ENCODE measurements around the gene TMEM217. TPM values are rescaled to one million over a fixed set of nuclear protein-coding genes. Genes with fewer than 3 reads are reported as not detected.
A peak's percentile ranks its signal among the peaks of the same experiment; 100 is the strongest.

TMEM217 gene
- total RNA-seq, 1 experiment from 2014 or later: 2.4 TPM

DNA sequence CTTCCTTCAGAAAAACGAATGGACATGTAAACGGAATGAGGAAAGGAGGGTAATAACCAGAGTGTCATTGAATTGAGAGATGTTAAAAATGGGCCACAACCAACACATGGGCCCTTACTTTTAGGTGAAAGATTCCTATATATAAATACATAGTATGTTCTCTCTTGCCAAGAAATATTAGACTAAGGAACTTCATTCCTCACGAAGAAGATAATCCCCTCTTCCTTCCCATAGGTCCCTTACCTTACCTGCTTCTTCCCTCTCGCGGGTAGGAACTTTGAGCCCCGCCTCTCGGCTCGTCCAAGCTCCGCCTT lies 667 bp downstream of the TMEM217 start:
- ATAC-seq (peak; percentile 2; the same call in 1 of the 2 replicates), DNase-seq (no peak)
- Histone ChIP-seq H3K4me3 (ENCODE audit: low read length) (peak overlapping the region; percentile 98), H2AFZ (ENCODE audit: low read length) (peak overlapping the region; percentile 87), H3K36me3 (ENCODE audit: low read depth, low read length) (no peaks in the 10 kb centered on the region), H3K27me3 (ENCODE audit: low read length) (no peaks in the 10 kb centered on the region), H4K20me1 (ENCODE audit: low read length) (no peaks in the 10 kb centered on the region), H3F3A (ENCODE audit: low read length, unreplicated experiment) (no peaks in the 10 kb centered on the region), H3K27ac (ENCODE audit: low read length) (no peak overlapping the region), H3K79me2 (ENCODE audit: low read length) (peaks cover 44% of the 10 kb centered on the region), H3K9me2 (replicated peaks; ENCODE audit: low read length) (no peaks in the 10 kb centered on the region), H3K4me2 (ENCODE audit: low read length) (peak overlapping the region; percentile 100), H3K9ac (ENCODE audit: low read length) (peak overlapping the region; percentile 95; the same call in 1 of the 2 replicates), H3K9me3 (ENCODE audit: low read length) (no peaks in the 10 kb centered on the region), H3K4me1 (ENCODE audit: insufficient read depth, low read length) (peaks cover 25% of the 10 kb centered on the region)
- BruUV-seq (replicated peaks): no TSS peak
- intact Hi-C loops (cut with micrococcal nuclease): no loop called here
- CTCF ChIA-PET: no interaction called here
- TF ChIP-seq, protein P1, sequence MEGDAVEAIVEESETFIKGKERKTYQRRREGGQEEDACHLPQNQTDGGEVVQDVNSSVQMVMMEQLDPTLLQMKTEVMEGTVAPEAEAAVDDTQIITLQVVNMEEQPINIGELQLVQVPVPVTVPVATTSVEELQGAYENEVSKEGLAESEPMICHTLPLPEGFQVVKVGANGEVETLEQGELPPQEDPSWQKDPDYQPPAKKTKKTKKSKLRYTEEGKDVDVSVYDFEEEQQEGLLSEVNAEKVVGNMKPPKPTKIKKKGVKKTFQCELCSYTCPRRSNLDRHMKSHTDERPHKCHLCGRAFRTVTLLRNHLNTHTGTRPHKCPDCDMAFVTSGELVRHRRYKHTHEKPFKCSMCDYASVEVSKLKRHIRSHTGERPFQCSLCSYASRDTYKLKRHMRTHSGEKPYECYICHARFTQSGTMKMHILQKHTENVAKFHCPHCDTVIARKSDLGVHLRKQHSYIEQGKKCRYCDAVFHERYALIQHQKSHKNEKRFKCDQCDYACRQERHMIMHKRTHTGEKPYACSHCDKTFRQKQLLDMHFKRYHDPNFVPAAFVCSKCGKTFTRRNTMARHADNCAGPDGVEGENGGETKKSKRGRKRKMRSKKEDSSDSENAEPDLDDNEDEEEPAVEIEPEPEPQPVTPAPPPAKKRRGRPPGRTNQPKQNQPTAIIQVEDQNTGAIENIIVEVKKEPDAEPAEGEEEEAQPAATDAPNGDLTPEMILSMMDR (conservative IDR thresholded peaks at IDR 0.05; ENCODE audit: low read depth, low read length): no peak
- no peak for TF ChIP-seq EZH2phosphoT487 (IDR thresholded peaks at IDR 0.05; ENCODE audit: borderline replicate concordance, low read length)
- TF ChIP-seq EZH2 (IDR thresholded peaks at IDR 0.05; ENCODE audit: low read length, unreplicated experiment): no peak
- POLR2A ChIA-PET (ENCODE audit: unreplicated experiment): interaction anchor here (0.5 kb wide), 2 partner anchors 11 to 804 kb away, joined by 3 to 9 read pairs; no protein-coding TSS in a partner anchor

DNA sequence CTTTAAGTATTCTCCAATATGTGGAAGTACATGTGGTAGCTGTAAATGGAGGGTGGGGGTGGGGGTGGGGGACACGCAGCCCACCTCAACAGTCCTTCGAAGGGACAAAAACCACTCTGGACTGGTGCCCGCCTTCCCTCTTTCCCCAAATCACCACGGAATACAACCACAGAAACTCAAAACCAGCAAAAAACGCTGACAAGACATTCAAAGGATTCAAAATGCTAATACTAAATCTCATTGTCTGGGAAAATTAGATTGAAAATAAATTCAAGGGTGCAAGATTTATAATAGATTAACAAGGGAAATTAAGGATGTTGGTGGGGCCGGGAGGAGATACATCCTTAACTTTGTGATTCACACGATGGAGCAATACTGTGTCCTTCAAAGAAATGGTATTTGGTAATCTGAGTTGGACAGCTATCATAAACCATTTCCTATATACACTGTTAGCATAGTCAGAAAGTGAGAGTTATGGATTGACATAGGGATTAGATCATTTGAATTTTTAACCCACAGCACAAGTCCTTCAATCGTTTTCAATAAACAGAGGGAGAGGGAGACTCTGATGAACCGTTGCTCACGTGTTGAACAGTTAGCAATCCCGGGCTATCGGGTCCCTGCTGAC lies 1.1 kb downstream of the TMEM217 start:
- DNase-seq: peak; percentile 42
- H3K9me3 ChIP-seq (ENCODE audit: low read length): no peaks in the 10 kb centered on the region
- H4K20me1 ChIP-seq (ENCODE audit: low read length): no peaks in the 10 kb centered on the region
- H3K4me1 ChIP-seq (ENCODE audit: insufficient read depth, low read length): peaks cover 25% of the 10 kb centered on the region
- no peaks in the 10 kb centered on the region for H3K36me3 ChIP-seq (ENCODE audit: low read depth, low read length)
- no TSS peak for BruUV-seq (replicated peaks)
- H3K9me2 ChIP-seq (replicated peaks; ENCODE audit: low read length): no peaks in the 10 kb centered on the region
- peak; percentile 1; the same call in 1 of the 2 replicates for ATAC-seq
- H2AFZ ChIP-seq (ENCODE audit: low read length): peak overlapping the region; percentile 87
- H3K27ac ChIP-seq (ENCODE audit: low read length): no peak overlapping the region
- peak overlapping the region; percentile 98 for H3K4me3 ChIP-seq (ENCODE audit: low read length)
- peak overlapping the region; percentile 100 for H3K4me2 ChIP-seq (ENCODE audit: low read length)
- intact Hi-C loops (cut with micrococcal nuclease): no loop called here
- peaks cover 41% of the 10 kb centered on the region for H3K79me2 ChIP-seq (ENCODE audit: low read length)
- peak overlapping the region; percentile 95; the same call in 1 of the 2 replicates for H3K9ac ChIP-seq (ENCODE audit: low read length)
- no peaks in the 10 kb centered on the region for H3K27me3 ChIP-seq (ENCODE audit: low read length)
- ChIA-PET CTCF (no interaction called here), POLR2A (ENCODE audit: unreplicated experiment) (interaction anchor here (0.5 kb wide), 1 partner anchor 10 kb away, joined by 3 read pairs; no protein-coding TSS in a partner anchor)
- TF ChIP-seq EZH2phosphoT487 (IDR thresholded peaks at IDR 0.05; ENCODE audit: borderline replicate concordance, low read length) (no peak), EZH2 (IDR thresholded peaks at IDR 0.05; ENCODE audit: low read length, unreplicated experiment) (no peak)
- TF ChIP-seq, protein P1 (conservative IDR thresholded peaks at IDR 0.05; ENCODE audit: low read depth, low read length): no peak
- no peaks in the 10 kb centered on the region for H3F3A ChIP-seq (ENCODE audit: low read length, unreplicated experiment)

DNA sequence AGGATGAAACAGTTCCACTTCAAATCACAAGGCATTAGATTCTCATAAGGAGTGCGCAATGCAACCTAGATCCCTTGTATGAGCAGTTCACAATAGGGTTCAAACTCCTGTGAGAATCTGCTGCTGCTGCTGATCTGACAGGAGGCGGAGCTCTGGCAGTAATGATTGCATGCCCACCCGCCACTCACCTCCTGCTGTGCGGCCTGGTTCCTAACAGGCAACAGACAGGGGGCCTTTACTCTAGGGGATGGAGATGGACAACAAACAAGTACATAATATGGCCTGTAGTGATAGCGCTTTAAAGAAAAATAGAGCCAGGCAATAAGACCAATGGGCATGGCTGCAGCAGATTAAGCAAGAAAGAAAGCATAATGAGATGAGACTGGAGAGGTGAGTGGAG lies 3.1 kb downstream of the TMEM217 start:
- Histone ChIP-seq H4K20me1 (ENCODE audit: low read length) (no peaks in the 10 kb centered on the region), H3K9ac (ENCODE audit: low read length) (no peak overlapping the region), H3K27me3 (ENCODE audit: low read length) (no peaks in the 10 kb centered on the region), H3K4me3 (ENCODE audit: low read length) (no peak overlapping the region), H3K9me3 (ENCODE audit: low read length) (no peaks in the 10 kb centered on the region), H2AFZ (ENCODE audit: low read length) (no peak overlapping the region), H3K27ac (ENCODE audit: low read length) (no peak overlapping the region), H3F3A (ENCODE audit: low read length, unreplicated experiment) (no peaks in the 10 kb centered on the region), H3K4me2 (ENCODE audit: low read length) (no peak overlapping the region), H3K4me1 (ENCODE audit: insufficient read depth, low read length) (peaks cover 28% of the 10 kb centered on the region), H3K79me2 (ENCODE audit: low read length) (peaks cover 22% of the 10 kb centered on the region), H3K36me3 (ENCODE audit: low read depth, low read length) (no peaks in the 10 kb centered on the region), H3K9me2 (replicated peaks; ENCODE audit: low read length) (no peaks in the 10 kb centered on the region)
- CTCF ChIA-PET: no interaction called here
- TF ChIP-seq EZH2 (IDR thresholded peaks at IDR 0.05; ENCODE audit: low read length, unreplicated experiment): no peak
- intact Hi-C loops (cut with micrococcal nuclease): no loop called here
- DNase-seq (no peak), ATAC-seq (no peak)
- BruUV-seq (replicated peaks): no TSS peak
- POLR2A ChIA-PET (ENCODE audit: unreplicated experiment): no interaction called here
